Activated CD4-positive, alpha-beta T cell treated with anti-CD3 and anti-CD28 coated beads, Interleukin-10, Interleukin-2, amounts not matched to agents 100 ng/mL and 50 ng/mL, durations not matched to agents 16 hours and 8 hours (primary cell): Measurements from ENCODE around the gene BLOC1S3.
A peak's percentile ranks its signal among the peaks of the same experiment; 100 is the strongest.

Source experiments
- DNase-seq: peaks from one replicate; pipeline ENCODE4 v3.0.0-alpha.2; 2020

BLOC1S3 gene

GRCh38 chr19:45162608-45163143 lies 15.9 kb upstream of the BLOC1S3 start:
- DNase-seq: no peak

DNA sequence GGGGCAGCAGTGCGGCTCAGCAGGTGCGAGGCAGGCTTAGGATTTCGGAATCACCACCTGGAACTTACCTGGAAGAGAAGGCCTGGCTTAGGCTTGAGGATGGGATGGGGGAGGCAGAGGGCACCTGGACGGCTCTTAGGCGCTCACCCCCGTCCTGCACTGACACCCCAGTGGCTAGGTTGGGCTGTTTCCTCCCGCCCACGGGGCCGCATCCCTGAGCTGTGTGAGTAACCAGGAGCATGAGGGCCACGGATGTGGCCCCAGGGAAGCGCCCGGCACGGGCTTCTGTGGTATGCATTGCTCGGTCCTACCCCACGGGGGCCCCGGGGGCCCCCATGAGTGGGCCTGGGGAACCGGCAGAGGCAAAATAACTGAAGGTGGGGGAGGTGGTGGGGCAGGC lies 15.4 kb upstream of the BLOC1S3 start:
- no peak for DNase-seq

DNA sequence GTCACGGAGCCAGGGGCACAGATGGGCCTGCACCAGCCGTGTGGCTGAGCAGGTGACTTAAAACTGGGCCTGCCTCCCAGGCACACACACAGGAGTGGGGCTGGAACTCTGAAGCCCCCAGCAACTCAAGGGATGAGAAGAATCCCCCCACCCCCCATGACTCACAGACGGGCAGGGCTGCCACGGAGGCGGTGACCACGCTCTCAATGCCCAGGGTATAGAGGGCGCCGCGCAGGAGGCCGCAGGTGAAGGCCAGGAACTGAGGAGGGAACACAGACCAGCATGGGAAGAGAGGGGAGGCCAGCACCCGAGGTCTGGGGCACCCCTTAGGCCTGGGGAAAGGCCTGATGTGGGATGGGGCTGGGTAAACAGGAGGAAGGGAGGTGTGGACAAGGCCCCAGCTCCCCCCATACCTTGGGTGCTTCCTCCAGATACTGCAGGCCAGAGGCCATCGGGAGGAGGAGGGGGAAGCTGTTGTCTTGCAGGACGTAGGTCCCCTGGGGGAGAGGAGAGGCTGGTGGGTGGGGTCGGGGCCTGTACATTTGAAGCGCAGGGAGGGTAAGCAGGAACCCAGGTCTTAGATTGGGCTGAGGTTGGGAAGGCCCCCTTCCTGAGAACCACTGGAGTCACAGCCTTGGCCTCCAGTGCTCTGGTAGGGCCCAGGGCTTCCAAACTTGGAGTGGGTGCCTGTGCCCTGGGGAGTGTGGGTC lies 14.7 kb upstream of the BLOC1S3 start:
- no peak for DNase-seq

DNA sequence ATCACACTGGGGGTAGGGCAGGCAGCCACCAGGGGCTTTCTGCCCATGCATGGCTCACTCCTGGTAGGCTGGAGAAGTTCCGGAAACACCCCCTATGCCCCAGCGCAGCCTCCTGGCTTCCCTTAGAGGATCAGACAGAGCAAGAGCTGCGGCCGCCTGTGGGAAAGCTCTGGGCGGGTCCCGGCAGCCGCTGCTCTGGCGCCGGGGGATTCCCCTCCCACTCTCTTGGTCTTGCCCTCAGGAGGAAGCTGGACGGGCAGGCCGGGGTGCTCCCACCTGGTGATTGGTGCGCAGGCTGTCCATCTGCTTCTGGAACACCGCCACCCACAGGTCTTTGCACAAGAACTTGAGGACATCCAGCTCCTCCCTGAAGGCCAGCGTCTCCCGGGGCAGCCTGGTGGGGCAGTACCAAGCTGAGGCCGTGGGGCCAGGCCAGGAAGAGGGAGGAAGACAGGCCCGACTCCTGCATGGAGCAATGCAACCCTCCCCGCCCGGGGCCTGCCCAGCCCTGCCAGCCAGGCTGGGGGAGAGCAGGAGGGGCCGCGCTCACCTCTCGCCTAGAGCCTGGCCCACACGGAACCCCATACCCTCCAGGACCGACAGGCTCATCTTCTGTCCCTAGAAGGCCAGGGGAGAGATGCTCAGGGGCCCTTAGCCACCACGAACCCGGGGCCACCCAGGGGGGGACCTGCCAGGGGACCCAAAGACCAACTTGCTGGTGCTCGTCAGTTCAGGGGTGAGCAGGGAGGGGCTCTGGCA lies 13.8 kb upstream of the BLOC1S3 start:
- peak; percentile 76 for DNase-seq

DNA sequence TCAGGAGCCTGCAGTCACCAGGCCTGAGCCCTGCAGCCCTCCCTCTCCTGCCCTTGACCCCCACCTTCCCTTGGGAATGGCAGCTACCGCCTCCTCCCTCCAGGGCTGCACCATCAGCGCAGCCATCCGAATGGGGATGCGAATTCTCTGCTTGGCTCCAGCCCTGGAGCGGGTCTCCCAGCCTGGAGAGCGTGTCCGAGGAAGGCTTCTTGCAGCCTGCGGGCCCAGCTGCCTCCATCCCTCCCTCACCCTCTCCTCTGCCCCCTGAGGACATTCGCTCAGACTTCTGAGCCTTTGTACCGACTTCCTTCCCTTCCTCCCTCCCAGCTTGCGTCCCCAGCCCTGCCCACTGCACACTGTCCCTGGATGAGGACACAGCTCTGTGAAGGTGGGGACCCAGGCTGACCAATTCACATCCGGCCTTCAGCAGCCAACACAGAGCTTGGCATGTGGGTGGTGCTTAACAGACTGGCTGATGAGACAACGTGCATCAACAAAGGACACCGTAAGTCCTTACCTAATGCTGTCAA lies 11.8 kb upstream of the BLOC1S3 start:
- no peak for DNase-seq

DNA sequence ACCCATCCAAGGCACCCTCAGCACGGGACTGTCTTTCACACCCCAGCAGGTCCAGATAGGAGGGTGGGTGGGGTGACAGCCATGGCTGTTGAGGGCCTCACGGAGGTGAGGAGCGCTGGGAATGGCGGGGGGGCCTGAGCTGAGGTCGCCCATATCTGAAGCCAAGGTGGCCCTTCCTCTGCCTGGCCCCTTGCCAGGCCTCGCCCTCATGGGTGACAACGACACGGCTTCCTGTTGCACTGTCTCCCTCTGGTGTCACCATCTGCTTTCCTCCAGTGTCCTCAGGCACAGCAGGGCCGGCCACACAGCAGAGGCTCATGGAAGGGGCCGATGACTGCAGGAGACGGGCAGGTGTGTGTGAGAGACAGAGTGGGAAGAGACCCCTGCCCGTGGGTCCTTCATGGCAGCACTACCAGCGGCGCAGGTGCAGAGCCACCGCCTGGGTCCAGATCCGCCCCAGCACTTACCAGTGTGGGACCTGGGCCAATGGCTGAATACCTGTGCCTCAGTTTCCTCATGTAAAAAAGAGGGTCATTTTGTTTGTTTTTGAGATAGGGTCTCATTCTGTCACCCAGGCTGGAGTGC lies 9.7 kb upstream of the BLOC1S3 start:
- DNase-seq: no peak

DNA sequence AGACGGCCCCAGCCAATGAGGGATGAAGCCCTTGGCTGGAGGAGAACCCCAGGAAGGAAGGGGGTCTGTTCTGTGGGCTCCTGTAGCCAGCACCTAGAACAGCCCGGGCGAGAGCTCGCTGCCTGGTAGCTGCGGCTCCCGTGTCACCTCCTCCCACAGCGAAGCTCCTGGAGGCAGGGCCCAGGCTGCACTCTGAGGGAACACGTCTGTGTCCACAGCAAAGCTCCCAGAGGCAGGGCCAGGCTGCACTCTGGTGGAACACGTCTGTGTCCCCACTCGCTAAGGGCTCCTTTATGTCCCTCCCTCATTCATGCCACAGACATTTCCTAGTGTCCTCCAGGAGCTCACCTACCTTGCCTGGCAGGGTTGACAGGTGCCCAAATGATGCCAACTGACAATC lies 9.0 kb upstream of the BLOC1S3 start:
- no peak for DNase-seq

DNA sequence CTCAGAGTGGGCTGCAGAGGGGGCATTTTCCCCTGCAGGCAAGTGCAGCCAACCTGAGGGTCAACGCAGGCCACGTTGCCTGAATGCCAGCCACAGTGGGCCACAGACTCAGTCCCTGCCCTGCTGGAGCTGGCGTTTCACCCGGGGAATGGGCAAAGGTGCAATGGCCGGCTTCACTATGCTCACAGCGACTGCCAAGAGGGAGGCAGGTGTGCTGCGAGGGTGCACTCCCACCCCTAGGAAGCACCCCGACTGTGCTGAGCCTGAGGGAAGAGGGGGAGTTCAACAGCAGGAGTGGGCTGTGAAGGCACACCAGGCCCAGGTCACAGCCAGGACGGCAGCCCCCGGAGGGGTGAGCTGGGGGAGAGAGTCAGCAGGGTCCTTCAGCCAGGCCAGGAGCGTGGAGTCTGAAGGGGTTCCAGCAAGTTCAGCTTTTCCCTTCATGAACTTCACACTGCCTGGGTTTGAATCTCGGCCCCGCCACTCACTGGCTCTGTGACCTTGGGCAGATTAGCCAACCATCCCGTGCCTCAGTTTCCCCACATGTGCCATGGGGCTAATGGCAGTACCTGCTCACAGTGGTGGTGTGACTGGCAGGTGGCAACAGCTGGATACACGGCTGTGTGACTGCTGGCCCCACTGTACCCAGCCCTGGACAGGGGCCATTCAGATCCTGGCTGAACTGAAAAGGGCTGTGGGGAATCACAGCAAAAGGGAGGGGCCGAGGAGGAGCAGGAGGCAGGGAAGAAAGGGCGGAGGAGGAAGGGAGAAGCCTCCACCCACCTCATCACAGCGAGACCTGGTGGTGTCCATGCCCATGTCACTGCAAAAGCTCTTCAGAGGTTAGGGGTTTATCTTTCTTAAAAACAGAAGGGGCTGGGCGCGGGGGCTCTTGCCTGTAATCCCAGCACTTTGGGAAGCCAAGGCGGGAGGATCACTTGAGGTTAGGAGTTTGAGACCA lies 8.2 kb upstream of the BLOC1S3 start:
- no peak for DNase-seq

DNA sequence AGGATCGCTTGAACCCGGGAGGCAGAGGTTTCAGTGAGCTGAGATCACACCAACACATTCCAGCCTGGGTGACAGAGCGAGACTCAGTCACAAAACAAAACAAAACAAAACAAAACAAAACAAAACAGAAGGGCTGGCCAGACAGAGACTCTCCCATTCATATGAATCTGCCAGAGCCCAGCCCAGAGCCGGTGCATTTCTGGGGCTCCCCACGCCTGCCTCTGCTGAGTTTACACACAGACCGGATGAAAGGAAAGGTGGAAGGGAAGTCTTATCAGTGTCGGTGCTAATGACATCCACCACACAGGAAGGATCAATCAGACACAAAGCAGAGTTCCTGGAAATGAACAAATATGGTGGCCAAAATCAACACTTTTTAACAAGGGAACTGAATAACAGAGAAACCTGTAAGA lies 7.4 kb upstream of the BLOC1S3 start:
- DNase-seq: peak; percentile 67

- DNase-seq: peak; percentile 26
Observed at GRCh38 chr19:45172173-45172572, 6.4 kb upstream of the BLOC1S3 start.

DNA sequence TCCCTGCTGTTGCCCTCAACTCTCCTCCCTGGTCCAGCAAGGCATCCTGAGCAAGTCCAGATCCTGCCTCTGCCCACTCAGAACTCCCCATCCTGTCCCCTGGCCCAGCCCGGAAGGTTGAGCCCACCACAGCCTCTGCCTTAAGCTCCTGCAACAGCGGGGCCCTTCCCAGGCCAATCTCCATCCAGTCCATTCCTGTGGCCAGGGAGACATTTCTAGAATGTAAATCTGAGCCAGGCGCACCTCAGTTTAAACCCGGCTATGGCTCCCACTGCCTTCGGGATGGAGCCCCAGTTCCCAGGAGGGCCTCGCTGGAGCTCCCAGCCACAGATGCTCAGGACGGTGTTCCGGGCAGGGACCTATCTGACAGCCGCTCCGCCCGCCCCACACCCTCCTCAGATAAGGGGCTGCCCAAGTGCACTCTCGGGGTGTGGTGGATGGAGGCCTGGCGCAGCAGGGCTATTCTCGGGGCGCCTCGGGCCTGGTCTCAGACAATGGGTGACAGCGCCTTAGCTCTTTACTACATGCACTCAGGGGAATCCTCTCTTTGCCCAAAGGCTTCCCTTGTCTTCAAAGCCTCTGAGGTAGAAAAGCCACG lies 5.9 kb upstream of the BLOC1S3 start:
- no peak for DNase-seq

- DNase-seq: no peak
Observed at GRCh38 chr19:45173816-45174215, 4.8 kb upstream of the BLOC1S3 start.

DNA sequence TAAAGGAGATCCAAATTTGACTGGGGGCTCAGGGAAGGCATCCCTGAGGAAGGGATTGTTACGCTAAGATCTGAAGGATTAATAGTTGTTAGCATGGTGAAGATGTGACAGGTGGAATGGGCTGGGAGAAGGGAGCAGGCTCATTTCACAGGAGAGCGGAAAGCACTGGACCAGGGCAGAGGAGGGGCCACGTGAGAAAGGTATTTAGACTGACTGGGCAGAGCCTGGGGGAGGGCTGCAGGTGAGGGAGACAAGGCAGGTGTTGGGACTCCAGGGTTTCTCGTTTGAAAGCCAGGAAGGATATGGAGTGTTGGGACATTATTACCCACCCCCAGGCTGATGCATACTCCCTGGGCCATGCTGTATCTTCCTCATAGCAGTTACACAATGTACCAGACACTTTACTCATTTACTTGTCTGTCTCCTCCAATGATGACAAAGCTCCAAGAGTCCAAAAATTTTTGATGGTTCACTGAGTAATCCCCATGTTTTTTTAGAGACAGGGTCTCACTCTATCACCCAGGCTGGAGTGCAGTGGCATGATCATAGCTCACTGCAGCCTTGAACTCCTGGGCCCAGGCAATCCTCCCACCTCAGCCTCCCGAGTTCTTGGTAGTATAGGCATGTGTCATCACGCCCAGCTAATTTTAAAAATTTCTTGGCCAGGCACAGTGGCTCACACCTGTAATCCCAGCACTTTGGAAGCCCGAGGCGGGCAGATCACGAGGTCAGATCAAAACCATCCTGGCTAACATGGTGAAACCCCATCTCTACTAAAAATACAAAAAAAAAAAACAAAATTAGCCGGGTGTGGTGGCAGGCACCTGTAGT lies 2.9 kb upstream of the BLOC1S3 start:
- no peak for DNase-seq

- no peak for DNase-seq
Observed at GRCh38 chr19:45177817-45178261, 745 bp upstream of the BLOC1S3 start, which contains the start of gene TRAPPC6A. Gene TRAPPC6A (minus strand): TSS chr19:45178237. CDS start chr19:45178218, 19 bp downstream.

- DNase-seq: peak; percentile 45
Observed at GRCh38 chr19:45179072-45179891, 698 bp downstream of the BLOC1S3 start.

- no peak for DNase-seq
Observed at GRCh38 chr19:45179892-45180370, 1.3 kb downstream of the BLOC1S3 start.

GRCh38 chr19:45180936-45181335 lies 2.4 kb downstream of the BLOC1S3 start:
- DNase-seq: no peak

GRCh38 chr19:45182758-45183157 lies 4.2 kb downstream of the BLOC1S3 start:
- DNase-seq: no peak

DNA sequence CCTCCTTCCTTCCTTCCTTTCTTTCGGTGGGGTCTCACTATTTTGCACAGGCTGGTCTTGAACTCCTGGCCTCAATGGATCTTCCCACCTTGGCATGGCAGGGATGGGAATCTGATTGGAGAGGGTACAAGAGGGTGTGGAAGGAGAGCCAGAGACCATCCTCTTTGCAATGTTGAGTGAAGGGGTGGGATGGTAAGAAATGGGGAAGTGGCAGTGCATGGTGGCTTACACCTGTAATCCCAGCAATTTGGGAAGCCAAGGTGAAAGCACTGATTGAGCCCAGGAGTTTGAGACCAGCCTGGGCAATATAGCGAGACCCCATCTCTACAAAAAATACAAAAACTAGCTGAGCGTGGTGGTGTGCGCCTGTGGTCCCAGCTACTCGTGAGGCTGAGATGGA lies 5.5 kb downstream of the BLOC1S3 start:
- DNase-seq: no peak
